HCT116 (cell line): ENCODE results near the gene BMP7. TPM values are rescaled to one million over a fixed set of nuclear protein-coding genes. Genes with fewer than 3 reads are reported as not detected.

ENCODE experiments used
- ATAC-seq: fragments of 200-7000 bp; cut with Tn5 transposase; 2 replicates; pipeline ENCODE4 v1.9.1; 2020; ENCODE audit warnings: mild to moderate bottlenecking, moderate library complexity
- BruUV-seq: library from RNA; stranded (reverse); fragments of 400-500 nt; replicated peaks from 2 replicates; lab custom pipeline; 2021; lab: Mats Ljungman, UMichigan
- CTCF ChIA-PET: fragments of 300-600 bp; sonication (Branson Sonifier 250); formaldehyde crosslinking; loops from one replicate; lab custom pipeline; 2021; ENCODE audit warnings: antibody characterized with exemption; lab: Charles Lee
- POLR2A ChIA-PET: fragments of 300-600, 350-600 bp; sonication (Branson Sonifier 250); formaldehyde crosslinking; loops from one replicate; lab custom pipeline; 2021; ENCODE audit warnings: antibody characterized with exemption; lab: Charles Lee
- RAD21 ChIA-PET, 2 experiments: fragments of 300-600 bp; sonication (Branson Sonifier 250); formaldehyde crosslinking; loops; one replicate each; lab custom pipeline; 2023; ENCODE audit warnings: low total read pairs in 2 of 2; ENCODE audit not compliant: uncharacterized antibody in 2 of 2, unreplicated experiment in 2 of 2, low non-redundant PET in 1 of 2; lab: Charles Lee
- DNase-seq: peaks from one replicate; pipeline ENCODE4 v3.0.0-alpha.2; 2010; ENCODE audit warnings: low read depth, low spot score
- H2AFZ ChIP-seq: fragments of 200-600 bp; shearing (Covaris generic), sonication (generic); 2 replicates; pipeline ENCODE4 v1.6.1; 2017; ENCODE audit warnings: low read depth, mixed run types, mixed read lengths, antibody characterized with exemption, low read length; ENCODE audit not compliant: poor library complexity, severe bottlenecking
- H3K27ac ChIP-seq: 2 replicates; pipeline ENCODE4 v1.5.1; 2012; ENCODE audit warnings: low read depth, low read length
- H3K27me3 ChIP-seq: fragments of 200-600 bp; sonication (generic); 2 replicates; pipeline ENCODE4 v1.6.1; 2016; ENCODE audit warnings: mixed run types, low read length, mixed read lengths; ENCODE audit not compliant: insufficient read depth
- H3K36me3 ChIP-seq, 2 experiments: fragments of 200-500 bp in 1 of 2; fragments of 200-600 bp in 1 of 2; sonication (Bioruptor generic) in 1 of 2; sonication (generic) in 1 of 2; 2 replicates each; pipeline versions ENCODE4 v1.5.1 to v1.6.1; 2014 to 2016; ENCODE audit warnings: low read length in 2 of 2, inconsistent platforms in 1 of 2, mixed read lengths in 1 of 2, mixed run types in 1 of 2; ENCODE audit not compliant: insufficient read depth in 2 of 2, control insufficient read depth in 1 of 2
- H3K4me1 ChIP-seq, 2 experiments: fragments of 200-600 bp in 1 of 2; sonication (generic) in 1 of 2; 2 replicates each; pipeline versions ENCODE4 v1.5.1 to v1.6.1; 2012 to 2017; ENCODE audit warnings: low read length in 2 of 2, inconsistent platforms in 1 of 2, mild to moderate bottlenecking in 1 of 2, mixed read lengths in 1 of 2, mixed run types in 1 of 2, moderate library complexity in 1 of 2; ENCODE audit not compliant: insufficient read depth in 2 of 2, control insufficient read depth in 1 of 2
- H3K4me2 ChIP-seq: fragments of 200-600 bp; sonication (generic); 2 replicates; pipeline ENCODE4 v1.6.1; 2017; ENCODE audit warnings: mixed run types, low read length, mixed read lengths
- H3K4me3 ChIP-seq, 2 experiments: fragments of 200-600 bp in 1 of 2; sonication (generic) in 1 of 2; replicated peaks in 1 of 2; 2 replicates each; pipeline ENCODE4 v1.5.1; 2011 to 2016; ENCODE audit warnings: low read length in 2 of 2, control low read depth in 1 of 2, low read depth in 1 of 2, mild to moderate bottlenecking in 1 of 2, mixed read lengths in 1 of 2, mixed run types in 1 of 2
- H3K79me2 ChIP-seq: fragments of 200-600 bp; sonication (generic); 2 replicates; pipeline ENCODE4 v1.6.1; 2017; ENCODE audit warnings: mild to moderate bottlenecking, mixed run types, low read length, moderate library complexity, mixed read lengths; ENCODE audit not compliant: insufficient read depth
- H3K9ac ChIP-seq: fragments of 200-600 bp; sonication (generic); 2 replicates; pipeline ENCODE4 v1.6.1; 2016; ENCODE audit warnings: low read length, mixed read lengths
- H3K9me2 ChIP-seq: fragments of 200-600 bp; sonication (generic), shearing (Covaris generic); 2 replicates; pipeline ENCODE4 v1.6.1; 2017; ENCODE audit warnings: mixed run types, mild to moderate bottlenecking, moderate library complexity; ENCODE audit not compliant: insufficient read depth
- H3K9me3 ChIP-seq, 2 experiments: fragments of 200-500 bp in 1 of 2; fragments of 200-600 bp in 1 of 2; sonication (Bioruptor generic) in 1 of 2; sonication (generic) in 1 of 2; 2 replicates each; pipeline ENCODE4 v1.6.1; 2014 to 2017; ENCODE audit warnings: low read length in 2 of 2, mixed read lengths in 2 of 2, inconsistent platforms in 1 of 2, low read depth in 1 of 2, mild to moderate bottlenecking in 1 of 2, mixed run types in 1 of 2, moderate library complexity in 1 of 2; ENCODE audit not compliant: control insufficient read depth in 1 of 2, insufficient read depth in 1 of 2
- H4K20me1 ChIP-seq: fragments of 200-600 bp; sonication (generic), shearing (Covaris generic); 2 replicates; pipeline ENCODE4 v1.6.1; 2017; ENCODE audit warnings: mixed run types, mild to moderate bottlenecking, moderate library complexity; ENCODE audit not compliant: insufficient read depth
- CBX3 ChIP-seq: IDR thresholded peaks from 2 replicates; pipeline ENCODE4 v1.6.1; 2012; ENCODE audit warnings: low read depth
- EZH2 ChIP-seq: fragments of 200-600 bp; sonication (generic); IDR thresholded peaks from 2 replicates; pipeline ENCODE4 v1.6.1; 2017; ENCODE audit warnings: antibody characterized with exemption, mixed run types
- EZH2phosphoT487 ChIP-seq: fragments of 200-600 bp; IDR thresholded peaks from 2 replicates; pipeline ENCODE4 v1.6.1; 2018; ENCODE audit warnings: antibody characterized with exemption, borderline replicate concordance
- FOSL1 ChIP-seq: IDR thresholded peaks from 2 replicates; pipeline ENCODE4 v1.6.1; 2012; ENCODE audit warnings: low read depth
- MAX ChIP-seq: IDR thresholded peaks from 2 replicates; pipeline ENCODE4 v1.6.1; 2012
- POLR2AphosphoS5 ChIP-seq: IDR thresholded peaks from 2 replicates; pipeline ENCODE4 v1.6.1; 2011; ENCODE audit warnings: mild to moderate bottlenecking, low read depth, low read length, moderate library complexity
- REST ChIP-seq: IDR thresholded peaks from 2 replicates; pipeline ENCODE4 v1.6.1; 2012; ENCODE audit warnings: low read depth
- SP1 ChIP-seq: IDR thresholded peaks from 2 replicates; pipeline ENCODE4 v1.6.1; 2012; ENCODE audit warnings: low read depth
- ZNF274 ChIP-seq: fragments of 200-500 bp; sonication (Bioruptor generic); IDR thresholded peaks from 2 replicates; pipeline ENCODE4 v1.6.1; 2014; ENCODE audit warnings: mild to moderate bottlenecking, low read depth, low read length, inconsistent platforms
- intact Hi-C: fragments of 100-400 bp; cut with micrococcal nuclease; formaldehyde crosslinking; loops from 2 replicates; pipeline ENCODE4 v1.10.0; 2022
- total RNA-seq: library from RNA; stranded (reverse); gene quantifications from one replicate; pipeline ENCODE4 v1.2.1, GENCODE V29; 2021; ENCODE audit not compliant: unreplicated experiment

Gene BMP7
- total RNA-seq, 1 experiment from 2014 or later = 7.0 TPM

GRCh38 chr20:57290178-57290484, 23.7 kb upstream of the BMP7 start:
- H3K27me3 ChIP-seq = peaks cover 44% of the 10 kb centered on the region
- ChIA-PET RAD21 (no interaction called here), POLR2A (no interaction called here), CTCF (no interaction called here)
- H3K9ac ChIP-seq = no peak overlapping the region
- H3K27ac ChIP-seq = no peak overlapping the region
- ATAC-seq (no peak), DNase-seq (no peak)
- intact Hi-C loops = no loop called here
- no peak overlapping the region for H3K4me2 ChIP-seq
- no TSS peak for BruUV-seq
- no peaks in the 10 kb centered on the region for H4K20me1 ChIP-seq
- H3K9me3 ChIP-seq = no peaks in the 10 kb centered on the region
- no peaks in the 10 kb centered on the region for H3K9me2 ChIP-seq
- TF ChIP-seq EZH2phosphoT487 = no peak
- no peak for TF ChIP-seq REST
- TF ChIP-seq EZH2 = no peak
- TF ChIP-seq SP1 = no peak
- no peak overlapping the region for H3K4me3 ChIP-seq
- H3K36me3 ChIP-seq = no peaks in the 10 kb centered on the region
- H3K4me1 ChIP-seq = no peaks in the 10 kb centered on the region
- H3K79me2 ChIP-seq = no peaks in the 10 kb centered on the region
- no peak overlapping the region for H2AFZ ChIP-seq

- Histone ChIP-seq H3K79me2 (no peaks in the 10 kb centered on the region), H3K9me2 (no peaks in the 10 kb centered on the region), H3K27me3 (peaks cover 48% of the 10 kb centered on the region), H3K4me3 (no peak overlapping the region), H3K9ac (no peak overlapping the region), H4K20me1 (no peaks in the 10 kb centered on the region), H3K9me3 (no peaks in the 10 kb centered on the region), H3K36me3 (no peaks in the 10 kb centered on the region), H2AFZ (no peak overlapping the region), H3K4me1 (no peaks in the 10 kb centered on the region), H3K27ac (no peak overlapping the region), H3K4me2 (no peak overlapping the region)
- no peak for TF ChIP-seq ZNF274
- no peak for TF ChIP-seq REST
- TF ChIP-seq POLR2AphosphoS5 = no peak
- TF ChIP-seq FOSL1 = no peak
- TF ChIP-seq CBX3 = no peak
- no peak for TF ChIP-seq MAX
- no peak for TF ChIP-seq EZH2
- BruUV-seq = no TSS peak
- DNase-seq (no peak), ATAC-seq (no peak)
- ChIA-PET POLR2A (no interaction called here), RAD21 (no interaction called here), CTCF (interaction anchor here (0.8 kb wide), 1 partner anchor 194 kb away, joined by 3 read pairs; no protein-coding TSS in a partner anchor)
- intact Hi-C loops = no loop called here
Measured at GRCh38 chr20:57289391-57290177, 23.1 kb upstream of the BMP7 start.
